ENCODE measurements around the gene NUDT4. TPM values are rescaled to one million over a fixed set of nuclear protein-coding genes. Genes with fewer than 3 reads are reported as not detected.

NUDT4 gene
- total and polyA plus RNA-seq, 2 of the 13 experiments (the other 11 are each of a cell fraction or from before 2014, with no cell fraction given): 37.3 to 70.1 TPM

DNA sequence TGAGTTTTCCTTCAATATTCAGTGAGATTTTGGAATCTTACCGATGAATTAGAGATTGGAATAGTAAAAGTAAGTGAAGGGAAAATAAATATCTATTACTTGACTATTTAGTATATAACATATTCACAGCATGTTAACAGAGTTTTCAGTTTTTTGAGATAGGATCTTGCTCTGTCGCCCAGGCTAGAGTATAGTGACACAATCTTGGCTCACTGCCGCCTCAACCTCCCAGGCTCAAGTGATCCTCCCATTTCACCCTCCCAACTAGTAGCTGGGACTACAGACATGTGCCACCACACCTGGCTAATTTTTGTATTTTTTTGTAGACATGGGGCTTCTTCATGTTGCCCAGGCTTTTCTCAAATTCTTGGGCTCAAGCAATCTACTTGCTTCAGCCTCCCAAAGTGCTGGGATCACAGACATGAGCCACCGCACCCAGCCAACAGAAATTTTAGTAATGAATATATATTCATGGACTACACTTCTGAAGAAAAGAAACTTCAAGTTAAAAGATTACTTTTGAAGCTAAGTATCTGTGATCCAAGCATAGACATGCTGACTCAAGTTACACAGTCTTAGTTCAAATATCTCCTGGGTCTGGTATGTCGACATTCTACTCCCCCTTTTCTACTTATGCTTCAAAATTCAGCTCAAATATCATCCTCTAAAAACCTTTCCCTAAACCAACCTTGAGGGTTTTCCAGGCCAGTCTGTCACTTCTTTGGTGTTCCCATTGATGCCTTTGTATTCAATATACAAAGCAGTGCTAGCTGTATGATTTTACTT lies 50.2 kb downstream of the NUDT4 start:
- FAIRE-seq (peak; percentile 8), ATAC-seq (no peak), DNase-seq (ENCODE audit: low spot score) (no peak)
- intact Hi-C loops (cut with micrococcal nuclease; ENCODE audit: unreplicated experiment): no loop called here
- Histone ChIP-seq H3K27me3 (ENCODE audit: control insufficient read depth in 1 of 2, insufficient read depth in 2 of 2, low read length in 2 of 2) (no peaks in the 10 kb centered on the region), H3K9me3 (ENCODE audit: low read length) (no peaks in the 10 kb centered on the region), H3K27ac (ENCODE audit: extremely low read length, insufficient read depth, low read length) (no peak overlapping the region), H4K20me1 (ENCODE audit: insufficient read depth, low read length) (peaks cover 89% of the 10 kb centered on the region), H3K4me2 (ENCODE audit: low read depth, low read length) (no peak overlapping the region), H2AFZ (ENCODE audit: low read length) (no peak overlapping the region), H3K36me3 (replicated peaks in 1 of 2; ENCODE audit: control insufficient read depth in 1 of 2, insufficient read depth in 2 of 2, low read length in 2 of 2) (0 out of 5 replicates have a peak, but pooled peaks cover 0 to 2% of the 10 kb centered on the region in 2 experiments), H3K4me3 (replicated peaks in 1 of 3; ENCODE audit: insufficient read depth in 1 of 3, low read depth in 2 of 3, low read length in 3 of 3) (no peak overlapping the region), H3K79me2 (ENCODE audit: insufficient read depth, low read length) (peaks cover 95% of the 10 kb centered on the region), H3K4me1 (ENCODE audit: insufficient read depth, low read length) (peaks cover 72% of the 10 kb centered on the region), H3K9ac (ENCODE audit: insufficient read depth, low read depth, low read length) (no peak overlapping the region)
- ChIA-PET CTCF (ENCODE audit: low intra/inter-chr PET ratio, low total read pairs) (no interaction called here), POLR2A (interaction anchor here (0.5 kb wide), 1 partner anchor 472 kb away, joined by 3 read pairs; no protein-coding TSS in a partner anchor)
- TF ChIP-seq TGIF2 (CRISPR knock-in tag; IDR thresholded peaks at IDR 0.05): no peak
- no peak for TF ChIP-seq CBX5 (CRISPR knock-in tag; IDR thresholded peaks at IDR 0.05; ENCODE audit: borderline replicate concordance)
- TF ChIP-seq, protein P1, sequence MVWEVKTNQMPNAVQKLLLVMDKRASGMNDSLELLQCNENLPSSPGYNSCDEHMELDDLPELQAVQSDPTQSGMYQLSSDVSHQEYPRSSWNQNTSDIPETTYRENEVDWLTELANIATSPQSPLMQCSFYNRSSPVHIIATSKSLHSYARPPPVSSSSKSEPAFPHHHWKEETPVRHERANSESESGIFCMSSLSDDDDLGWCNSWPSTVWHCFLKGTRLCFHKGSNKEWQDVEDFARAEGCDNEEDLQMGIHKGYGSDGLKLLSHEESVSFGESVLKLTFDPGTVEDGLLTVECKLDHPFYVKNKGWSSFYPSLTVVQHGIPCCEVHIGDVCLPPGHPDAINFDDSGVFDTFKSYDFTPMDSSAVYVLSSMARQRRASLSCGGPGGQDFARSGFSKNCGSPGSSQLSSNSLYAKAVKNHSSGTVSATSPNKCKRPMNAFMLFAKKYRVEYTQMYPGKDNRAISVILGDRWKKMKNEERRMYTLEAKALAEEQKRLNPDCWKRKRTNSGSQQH (CRISPR knock-in tag; IDR thresholded peaks at IDR 0.05; ENCODE audit: low read depth): no peak
- TF ChIP-seq RFXAP (CRISPR knock-in tag; IDR thresholded peaks at IDR 0.05; ENCODE audit: borderline replicate concordance): no peak
- TF ChIP-seq KLF13 (CRISPR knock-in tag; IDR thresholded peaks at IDR 0.05): no peak
- TF ChIP-seq ZNF143 (CRISPR knock-in tag; IDR thresholded peaks at IDR 0.05): no peak
- no peak for TF ChIP-seq ETV6 (CRISPR knock-in tag; conservative IDR thresholded peaks at IDR 0.05)
- no peak for TF ChIP-seq ZNF496 (CRISPR knock-in tag; IDR thresholded peaks at IDR 0.05; ENCODE audit: insufficient replicate concordance)
- no peak for TF ChIP-seq ZFP36L2 (CRISPR knock-in tag; IDR thresholded peaks at IDR 0.05)
- no peak for TF ChIP-seq ATF7-NPFF (CRISPR knock-in tag; IDR thresholded peaks at IDR 0.05; ENCODE audit: low read depth)
- TF ChIP-seq KDM6A (CRISPR knock-in tag; IDR thresholded peaks at IDR 0.05; ENCODE audit: low read depth): no peak
- no peak for TF ChIP-seq ZNF709 (CRISPR knock-in tag; IDR thresholded peaks at IDR 0.05)
- TF ChIP-seq GTF2F1 (IDR thresholded peaks at IDR 0.05; ENCODE audit: low read length): no peak
- no peak for TF ChIP-seq ATF4 (CRISPR knock-in tag; IDR thresholded peaks at IDR 0.05)
- 88% methylated on average over 5 of the region's 5 CpGs for WGBS (ENCODE audit: low lambda C conversion rate)
- no TSS peak for BruUV-seq (replicated peaks)
- in situ Hi-C loops (cut with HindIII; ENCODE audit: extremely low pct_ligation_motif_present, low pct_unique_long_range_greater_than_20kb): no loop called here

Measured in HepG2 (cell line).